ENCODE data around the gene GABRB1.

- TF ChIP-seq CTCF (IDR thresholded peaks at IDR 0.05), result no peak
- no peak for TF ChIP-seq POLR2A (IDR thresholded peaks at IDR 0.05)
These were observed 443.4 kb downstream of the GABRB1 start for GRCh38 chr4:47474799-47475198.

Measured in right lobe of liver (tissue), 4 donors.